ENCODE data around the gene MYPN.
"Not testable (repeated sequence)": the region's sequence is repeated elsewhere in the genome, so short reads cannot be mapped to it uniquely, and the experiment has no call there.

MYPN gene

DNA sequence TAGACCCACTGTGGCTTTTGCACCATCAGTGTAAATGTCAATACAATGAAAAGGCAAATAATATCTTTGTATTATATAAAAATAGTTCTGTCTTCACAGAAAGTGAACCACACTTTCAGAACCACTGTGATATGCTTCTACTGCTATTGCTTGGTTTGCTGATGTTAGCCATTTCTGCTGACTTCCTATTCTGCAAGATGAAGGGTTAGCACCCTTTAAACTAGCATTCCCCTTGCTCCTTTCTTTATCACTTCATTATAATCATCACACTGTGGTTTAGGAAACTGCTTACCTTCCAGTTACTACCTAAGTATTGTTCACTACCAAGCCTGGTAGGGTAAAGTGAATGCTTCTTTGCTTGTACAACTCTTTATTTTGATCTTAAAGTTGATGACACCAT lies 29.2 kb downstream of the MYPN start:
- DNase-seq = no peak

DNA sequence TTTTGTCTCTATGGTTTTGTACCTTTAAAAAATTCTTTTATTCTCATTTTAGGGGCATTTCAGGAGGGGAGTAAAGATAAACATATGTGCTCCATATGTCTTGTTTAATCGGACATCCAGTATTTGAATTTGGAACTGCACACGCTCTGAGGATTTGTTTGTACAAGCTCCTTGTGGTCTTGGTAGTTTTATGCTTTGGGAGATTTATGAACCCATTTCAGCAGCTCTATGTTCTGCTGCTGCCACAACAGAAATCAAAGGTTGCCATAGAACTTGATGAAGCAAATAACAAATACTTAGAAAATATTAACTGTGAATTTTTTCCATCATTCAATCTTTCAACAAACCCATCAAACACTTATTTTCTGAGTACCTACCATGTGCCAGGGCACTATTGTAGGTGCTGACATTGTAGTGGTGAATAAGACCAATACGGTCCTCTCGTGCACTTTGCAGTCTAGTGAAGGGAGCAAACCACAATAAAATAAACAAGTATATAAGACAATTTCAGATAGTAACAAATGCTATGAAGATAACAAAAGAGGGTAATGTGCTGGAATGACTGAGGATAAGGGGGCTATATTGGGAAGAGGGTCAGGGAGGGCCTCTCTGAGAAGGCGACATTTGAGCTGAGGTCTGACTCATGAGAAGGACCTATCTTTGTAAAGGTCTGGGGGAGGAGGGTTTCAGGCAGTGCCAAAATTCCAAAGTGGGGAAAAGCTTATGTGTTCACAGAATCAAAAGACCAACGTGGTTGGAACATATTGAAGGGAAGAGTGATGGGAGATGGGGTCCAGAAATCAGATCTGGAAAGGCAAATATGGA lies 30.4 kb downstream of the MYPN start:
- no peak for DNase-seq

DNA sequence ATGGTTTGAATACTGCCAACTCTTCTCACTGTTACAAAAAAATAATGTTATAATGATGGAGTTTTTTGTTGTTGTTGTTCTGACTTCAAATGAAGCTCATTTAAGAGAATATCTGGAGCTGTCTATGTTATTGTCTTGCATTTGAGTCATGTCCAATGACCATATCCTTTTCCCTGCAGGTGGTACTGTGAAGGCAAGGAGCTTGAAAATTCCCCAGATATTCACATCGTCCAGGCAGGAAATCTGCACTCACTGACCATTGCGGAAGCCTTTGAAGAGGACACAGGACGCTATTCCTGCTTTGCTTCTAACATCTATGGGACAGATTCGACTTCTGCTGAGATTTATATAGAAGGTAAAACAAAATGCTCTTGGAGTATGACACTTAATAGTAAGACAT lies 33.5 kb downstream of the MYPN start:
- DNase-seq = no peak

DNA sequence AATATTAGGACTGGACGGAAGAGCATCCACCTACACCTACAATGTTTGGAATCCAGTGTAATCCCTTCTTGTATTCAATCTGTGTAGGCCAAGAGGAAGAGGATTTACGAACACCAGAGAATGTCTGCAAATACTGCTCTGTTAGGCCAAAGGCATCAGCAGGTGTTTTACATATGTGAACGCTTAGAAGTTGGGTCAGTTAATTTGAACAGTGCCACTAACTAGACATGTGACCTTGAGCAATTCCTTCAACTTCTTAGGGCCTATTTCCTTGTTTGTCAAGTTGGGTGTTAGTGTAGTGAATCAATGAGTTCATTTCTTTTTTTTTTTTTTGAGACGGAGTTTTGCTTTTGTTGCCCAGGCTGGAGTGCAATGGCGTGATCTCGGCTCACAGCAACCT lies 35.4 kb downstream of the MYPN start:
- no peak for DNase-seq

DNA sequence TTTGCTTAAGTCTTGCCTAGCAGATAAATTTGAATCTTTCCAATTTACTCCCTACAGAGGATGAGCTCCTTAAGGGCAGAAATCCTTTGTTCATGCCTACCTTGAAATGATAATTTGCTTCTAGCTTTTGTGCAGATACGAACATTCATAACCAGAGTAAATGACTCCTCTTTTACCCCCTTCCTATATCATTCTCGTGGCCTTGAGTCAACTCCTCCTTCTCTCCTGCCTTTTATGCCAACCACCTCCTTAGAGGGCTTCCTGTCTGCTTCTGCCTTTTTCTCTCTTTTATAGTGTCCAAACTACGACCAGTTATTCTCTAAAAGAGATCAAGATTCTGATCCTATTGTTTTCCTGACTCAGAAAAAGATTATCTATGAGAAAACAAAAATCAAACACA lies 36.4 kb downstream of the MYPN start:
- DNase-seq = no peak

DNA sequence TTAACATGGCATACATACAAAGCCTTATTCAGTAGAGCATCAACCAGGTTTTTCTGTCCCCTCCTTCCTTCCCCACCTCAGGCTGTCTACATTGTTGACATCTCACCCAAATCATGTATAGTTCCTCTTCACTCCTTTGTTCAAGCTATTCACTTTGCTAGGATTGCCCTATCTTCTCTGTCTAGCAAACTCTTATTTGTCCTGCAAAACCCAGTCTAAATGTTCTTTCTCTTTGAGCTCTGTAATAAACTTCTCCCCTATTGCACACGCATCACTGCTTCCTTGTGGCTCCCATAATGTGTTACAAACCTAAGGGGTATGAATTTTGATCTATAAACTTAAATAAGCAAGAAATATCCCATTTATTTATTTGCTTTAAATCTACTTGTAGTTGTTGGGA lies 36.8 kb downstream of the MYPN start:
- no peak for DNase-seq

DNA sequence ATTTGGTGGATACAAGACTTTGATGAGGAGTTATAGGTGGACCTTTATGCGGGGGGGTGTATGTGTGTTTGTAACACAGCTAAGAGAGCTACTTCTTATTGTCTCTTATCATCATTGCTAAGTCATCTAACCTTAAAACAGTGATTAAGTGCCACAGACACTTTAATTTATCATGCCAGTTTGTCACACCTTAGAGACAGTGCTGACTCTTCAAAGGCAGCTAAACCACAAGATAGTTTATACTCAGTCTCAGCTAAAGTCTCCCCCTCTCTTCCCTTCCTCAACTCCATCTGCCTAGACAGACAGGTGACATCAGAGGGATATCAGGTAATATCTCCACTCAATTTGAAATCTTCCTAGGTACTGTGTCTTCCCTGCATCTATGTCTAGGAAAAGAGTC lies 42.2 kb downstream of the MYPN start:
- DNase-seq = no peak

DNA sequence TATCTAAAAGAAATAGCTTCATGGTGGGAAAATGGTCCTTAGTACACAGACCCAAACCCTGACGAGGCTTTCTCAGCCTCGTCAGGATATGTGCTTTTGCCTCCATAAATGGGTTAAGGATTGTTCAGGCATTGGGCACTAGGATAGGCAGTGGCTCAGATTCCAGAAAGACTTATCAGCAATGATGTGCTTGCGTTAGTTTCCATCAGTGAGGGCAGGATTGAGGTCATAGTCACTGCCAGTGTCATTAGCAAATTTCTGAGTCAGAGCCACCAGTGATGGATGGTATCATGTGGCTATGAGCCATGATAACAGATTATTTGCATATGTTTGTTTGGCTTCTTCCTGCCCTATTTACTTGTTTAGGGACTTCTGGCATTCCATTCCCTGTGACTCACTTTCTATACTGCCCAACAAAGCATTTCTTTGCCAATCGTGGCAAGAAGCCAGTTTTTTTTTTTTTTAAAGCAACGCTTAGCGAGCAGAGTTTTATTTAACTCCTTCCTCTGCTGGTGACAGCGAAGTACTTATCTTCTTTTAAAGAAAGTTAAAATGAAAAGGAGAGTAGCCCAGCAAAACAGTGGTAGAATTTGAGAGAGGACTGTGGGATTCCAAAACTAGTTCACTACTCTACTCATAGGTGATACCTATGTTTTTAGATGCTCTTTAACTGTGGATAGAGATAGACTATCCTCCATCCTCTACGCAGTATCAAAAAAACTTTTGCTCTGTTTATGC lies 44.4 kb downstream of the MYPN start:
- DNase-seq = no peak

DNA sequence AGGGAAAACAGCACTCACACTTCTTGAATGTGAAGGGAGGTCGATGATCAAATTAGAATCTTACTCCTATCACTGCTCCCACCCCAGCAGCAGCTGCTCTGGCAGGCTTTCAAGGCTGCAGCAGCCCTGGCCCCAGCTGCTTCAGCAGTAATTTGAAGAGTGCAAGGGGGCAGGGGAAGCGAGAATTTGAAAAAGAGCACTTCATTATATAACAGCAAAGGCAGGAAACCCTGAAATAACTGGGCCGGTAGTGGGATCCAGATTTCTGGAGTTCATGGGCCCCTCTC lies 44.9 kb downstream of the MYPN start:
- DNase-seq = peak; percentile 21

DNA sequence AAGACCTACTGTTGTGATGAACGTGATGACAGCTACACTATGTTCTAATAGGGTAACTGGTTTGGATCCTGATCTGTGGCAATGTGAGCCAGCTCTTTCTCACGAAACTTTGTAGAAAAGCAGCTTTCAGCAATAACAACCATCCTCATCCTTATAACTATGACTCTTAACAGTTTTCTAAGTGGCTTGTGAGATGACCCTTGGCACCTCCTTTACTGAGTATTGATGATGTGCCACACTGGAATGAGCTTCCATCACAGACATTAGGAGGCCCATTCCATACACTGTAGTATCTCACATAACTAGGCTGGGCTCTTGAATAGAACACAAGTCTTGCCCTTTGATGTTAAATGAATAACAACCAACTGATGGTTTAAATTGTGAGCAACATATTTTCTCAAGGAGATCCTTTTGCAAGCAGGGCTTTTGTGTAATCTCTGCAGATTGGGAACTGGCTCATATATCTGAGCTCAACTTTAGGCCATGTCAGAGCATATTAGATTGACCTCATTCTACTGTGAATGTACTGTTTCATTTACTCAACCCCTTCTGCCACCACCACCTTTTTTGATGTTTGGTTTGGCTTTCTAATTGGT lies 46.4 kb downstream of the MYPN start:
- no peak for DNase-seq

DNA sequence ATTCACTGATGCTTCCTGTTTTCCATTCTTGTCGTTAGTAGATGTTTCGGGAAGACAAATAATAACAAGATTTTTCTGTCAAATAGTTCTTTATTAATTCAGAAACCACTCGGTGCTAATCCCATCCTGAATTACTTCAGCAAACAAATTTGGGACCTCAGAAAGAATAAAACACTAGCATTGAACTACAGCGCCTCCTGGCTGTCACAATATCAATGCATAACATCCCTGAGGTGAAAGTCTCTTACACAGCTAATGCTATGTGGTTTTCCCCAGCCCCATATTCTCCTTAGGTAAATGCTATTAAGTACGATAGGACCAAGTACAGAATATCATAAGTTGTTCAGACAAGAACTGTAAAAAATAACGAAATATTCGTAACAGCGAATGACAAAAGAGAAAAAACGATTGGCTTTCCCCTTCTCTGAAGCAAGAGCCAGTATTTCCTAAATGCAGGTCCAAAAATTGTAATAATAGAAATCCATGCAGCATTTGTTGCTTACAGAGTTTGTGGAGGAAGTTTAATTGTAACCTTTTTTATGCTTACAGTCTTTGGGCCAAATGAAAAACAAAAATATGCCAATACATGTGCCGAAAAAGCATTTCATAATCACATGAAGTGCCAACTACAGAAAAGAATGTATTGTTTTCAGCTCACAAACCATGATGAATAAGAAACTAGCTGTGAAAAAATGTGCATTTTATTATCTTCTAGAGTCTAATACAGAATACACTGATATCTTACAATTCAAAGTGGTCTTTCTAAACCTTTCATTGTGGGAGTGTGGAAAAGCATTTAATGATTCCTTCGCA lies 47.3 kb downstream of the MYPN start:
- DNase-seq = no peak

DNA sequence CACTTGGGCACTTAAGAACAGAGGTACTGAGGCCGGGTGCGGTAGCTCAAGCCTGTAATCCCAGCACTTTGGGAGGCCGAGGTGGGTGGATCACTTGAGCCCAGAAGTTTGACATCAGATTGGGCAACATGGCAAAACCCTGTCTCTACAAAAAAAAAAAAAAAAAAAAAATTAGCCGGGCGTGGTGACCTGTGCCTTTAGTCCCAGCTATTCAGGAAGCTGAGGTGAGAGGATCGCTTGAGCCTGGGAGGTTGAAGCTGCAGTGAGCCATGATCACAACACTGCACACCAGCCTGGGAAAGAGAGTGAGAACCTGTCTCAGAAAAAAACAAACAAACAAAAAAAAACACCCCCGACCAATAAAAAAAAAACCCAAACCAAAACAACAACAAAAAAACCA lies 48.2 kb downstream of the MYPN start:
- not testable (repeated sequence) for DNase-seq

DNA sequence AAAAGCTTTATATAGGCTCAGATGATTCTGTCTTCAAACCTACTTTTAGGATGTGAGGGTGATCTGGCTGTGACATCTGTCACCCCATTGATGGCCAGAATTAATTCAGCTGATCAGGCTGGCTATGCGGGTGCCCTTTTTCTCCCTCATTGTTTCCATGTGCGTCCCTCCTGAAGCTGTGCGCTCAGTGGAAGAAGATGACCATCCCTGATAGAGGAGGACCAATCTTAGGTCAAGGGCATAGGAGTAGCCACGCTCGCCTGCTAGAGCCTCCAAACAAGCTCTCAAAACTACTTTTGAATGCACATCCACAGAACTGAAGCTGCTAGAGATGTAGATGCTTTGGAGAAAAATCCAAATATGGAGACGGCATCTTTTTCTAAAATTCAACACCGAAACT lies 48.7 kb downstream of the MYPN start:
- no peak for DNase-seq

DNA sequence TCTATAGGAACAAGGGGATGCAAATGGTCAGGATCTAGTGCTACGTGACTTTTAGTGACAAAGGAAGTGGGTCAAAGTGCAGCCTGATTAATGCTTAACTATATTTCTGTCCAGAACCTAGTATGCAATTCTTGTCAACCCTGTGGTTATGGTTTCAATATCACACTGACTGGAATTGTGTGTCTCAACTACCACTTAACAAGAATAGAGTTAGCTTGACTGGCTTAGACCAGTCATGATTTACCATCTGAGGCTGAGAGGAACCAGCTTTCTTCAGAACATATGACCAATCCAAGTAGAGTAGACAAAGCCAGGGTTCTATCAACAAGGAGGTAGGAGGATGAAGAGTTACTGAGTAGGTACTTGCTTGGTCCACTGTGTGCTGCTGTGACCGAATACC lies 54.4 kb downstream of the MYPN start:
- no peak for DNase-seq

DNA sequence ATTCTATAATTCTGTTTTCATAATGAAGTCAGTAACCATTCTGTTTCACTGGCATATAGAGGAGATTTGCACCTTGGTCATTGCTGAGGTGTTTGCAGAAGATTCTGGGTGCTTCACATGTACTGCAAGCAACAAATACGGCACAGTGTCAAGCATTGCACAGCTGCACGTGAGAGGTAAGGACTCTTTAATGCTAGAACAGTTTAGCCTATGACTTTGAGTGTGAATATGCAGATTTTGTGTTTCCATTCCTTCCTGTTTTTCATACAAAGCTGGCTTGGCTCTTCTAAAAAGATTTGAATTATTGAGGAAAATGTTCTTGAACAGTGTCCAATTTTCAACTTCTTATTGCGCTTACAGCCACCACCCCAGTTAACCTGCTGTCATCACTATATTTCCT lies 56.4 kb downstream of the MYPN start:
- DNase-seq = no peak

DNA sequence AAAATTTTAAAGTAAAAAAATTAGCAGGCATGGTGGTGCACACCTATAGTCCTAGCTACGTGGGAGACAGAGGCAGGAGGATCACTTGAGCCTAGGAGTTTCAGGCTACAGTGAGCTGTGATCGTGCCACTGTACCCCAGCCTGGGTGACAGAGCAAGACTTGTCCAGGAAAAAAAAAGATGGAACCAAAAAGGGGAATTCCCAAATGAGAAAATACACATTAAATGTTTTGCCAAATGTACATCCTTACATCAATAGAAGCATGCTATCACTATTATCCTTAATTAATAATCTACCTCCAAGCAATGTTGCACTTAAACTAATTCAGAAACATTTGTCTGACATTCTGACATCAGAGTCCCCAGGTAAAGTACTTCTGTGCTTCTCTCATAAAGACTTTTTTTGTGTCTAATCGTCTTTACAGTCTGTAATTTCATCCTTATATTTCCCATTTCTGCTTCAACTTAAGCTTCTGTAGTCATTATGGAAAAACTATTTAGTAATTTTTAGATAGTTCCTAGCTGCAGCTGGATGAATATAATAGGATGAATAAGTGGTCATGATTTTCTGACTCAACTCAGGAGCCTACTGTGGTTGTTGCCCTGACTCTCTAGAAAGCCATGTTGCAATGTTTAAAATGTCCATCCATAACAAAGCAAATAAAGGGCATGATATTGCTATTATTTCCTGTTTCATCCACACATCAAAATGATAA lies 57.7 kb downstream of the MYPN start:
- no peak for DNase-seq

DNA sequence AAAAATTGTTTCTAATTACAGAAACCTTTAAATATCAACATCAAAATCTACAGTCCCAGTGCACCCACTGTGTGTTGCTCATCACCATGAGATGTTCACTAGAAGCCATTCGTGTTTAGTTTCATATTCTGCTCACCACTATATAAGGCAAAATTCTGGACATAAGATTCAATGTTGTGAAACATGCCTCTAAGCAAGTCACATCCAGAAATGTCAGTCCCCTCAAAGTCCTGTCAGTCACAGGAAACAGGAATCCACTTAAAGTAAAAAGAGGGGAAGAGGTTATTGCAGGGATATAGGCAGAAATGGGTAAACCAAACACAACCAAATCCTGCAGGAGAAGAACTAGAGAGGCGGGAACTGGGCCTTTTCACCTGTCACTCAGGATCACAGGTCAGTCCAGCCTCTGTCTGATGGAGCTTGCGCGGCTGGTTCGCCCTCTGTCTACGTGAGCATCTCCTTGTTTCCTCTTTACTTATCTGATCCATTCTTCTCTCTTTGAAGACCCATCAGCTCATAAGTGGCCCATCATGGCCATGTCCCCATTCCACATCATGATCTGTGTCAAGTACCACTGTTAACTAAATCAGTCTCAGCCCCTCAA lies 58.4 kb downstream of the MYPN start:
- DNase-seq = no peak

DNA sequence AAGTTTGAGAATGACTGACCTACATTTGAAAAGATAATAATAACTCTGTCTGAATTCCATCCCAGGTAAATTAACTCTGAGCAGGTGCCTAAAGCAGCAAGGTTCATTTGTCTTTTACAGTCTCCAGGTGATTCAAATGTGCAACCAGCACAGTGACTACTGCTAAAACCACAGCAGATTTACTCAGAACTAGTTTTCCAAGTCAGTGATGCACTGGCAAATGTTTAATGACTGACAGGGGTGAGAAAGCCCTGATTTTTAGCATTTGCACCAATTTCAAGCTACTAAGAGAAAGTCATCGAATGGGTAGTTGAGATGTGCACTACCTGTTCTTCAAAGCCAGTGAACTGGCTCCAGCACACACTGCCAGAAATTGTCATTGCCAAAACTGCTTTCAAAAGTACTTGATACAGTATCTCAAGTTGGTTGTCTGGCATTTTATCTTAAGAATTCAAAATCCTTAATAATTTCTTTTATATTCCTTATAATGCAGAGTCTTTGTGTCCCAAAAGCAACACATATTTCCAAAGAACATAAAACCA lies 62.3 kb downstream of the MYPN start:
- DNase-seq = no peak

DNA sequence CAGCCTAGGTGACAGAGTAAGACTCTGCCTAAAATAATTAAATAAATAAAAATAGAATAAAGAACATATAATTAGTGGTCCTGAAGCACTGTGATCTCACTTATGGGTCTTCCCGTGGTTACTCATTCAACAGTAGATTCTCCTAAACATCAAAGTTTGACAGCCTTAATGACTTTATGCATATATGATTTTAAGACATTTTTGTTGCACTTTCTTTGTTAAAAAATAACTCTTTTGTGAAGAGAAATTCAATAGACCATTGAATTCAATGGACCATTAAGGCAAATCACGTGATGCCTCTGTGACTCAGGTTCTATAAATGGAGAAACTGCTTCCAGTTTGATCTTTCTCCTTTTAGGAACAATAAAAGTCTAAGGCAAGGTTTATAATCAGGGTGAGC lies 63.0 kb downstream of the MYPN start:
- no peak for DNase-seq

DNA sequence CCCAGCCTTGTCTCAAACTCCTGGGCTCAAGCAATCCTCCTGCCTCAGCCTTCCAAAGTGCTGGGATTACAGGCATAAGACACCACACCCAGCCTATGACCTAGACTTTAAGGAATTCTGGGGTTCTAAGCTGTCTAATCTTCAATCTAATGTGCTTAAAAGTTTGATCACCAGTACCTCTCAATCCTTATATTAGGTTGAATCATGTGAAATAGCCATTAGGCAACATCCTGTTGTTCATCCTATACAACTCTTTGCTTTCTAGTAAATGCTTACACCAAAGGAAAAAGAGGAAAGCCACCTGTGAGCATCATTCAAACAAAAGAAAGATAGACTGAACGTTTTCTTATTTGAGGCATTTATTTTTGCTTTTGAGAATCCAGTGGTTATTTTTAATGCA lies 66.7 kb downstream of the MYPN start:
- DNase-seq = no peak

DNA sequence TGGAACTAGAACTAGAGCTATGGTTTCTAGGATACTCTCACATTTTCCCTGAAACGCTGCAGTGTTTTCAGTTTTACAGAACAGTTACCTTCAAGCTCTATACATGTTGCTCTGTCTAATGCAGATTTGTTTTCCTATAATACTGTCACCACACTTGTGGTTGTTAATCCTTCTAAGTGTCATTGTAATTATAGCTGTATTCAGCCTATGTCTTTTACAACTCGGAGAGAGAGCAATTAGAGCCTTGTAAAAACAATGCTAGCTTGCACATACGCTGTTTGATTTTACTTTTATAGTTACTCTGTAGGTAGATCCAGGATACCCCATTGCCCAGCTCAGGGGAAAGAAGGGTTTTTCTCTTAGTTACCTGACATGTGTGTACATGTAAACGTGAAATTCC lies 67.5 kb downstream of the MYPN start:
- DNase-seq = no peak

DNA sequence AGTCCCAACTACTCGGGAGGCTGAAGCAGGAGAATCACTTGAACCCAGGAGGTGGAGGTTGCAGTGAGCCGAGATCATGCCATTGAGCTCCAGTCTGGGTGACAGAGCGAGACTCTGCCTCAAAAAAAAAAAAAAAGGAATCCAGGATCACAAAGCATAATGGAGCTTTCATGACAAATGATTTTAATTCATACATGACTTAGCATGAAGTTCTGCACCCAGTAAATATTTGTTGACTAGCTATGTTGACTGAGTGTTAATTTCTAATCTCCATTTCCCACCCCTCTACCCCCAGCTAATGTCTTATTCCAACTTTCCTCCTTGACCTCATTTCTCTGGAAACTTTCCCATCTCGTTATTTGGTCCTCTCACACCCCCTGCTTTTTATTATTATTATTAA lies 69.3 kb downstream of the MYPN start:
- DNase-seq = no peak
